Spinal cord (tissue), 10 donors: Measurements from ENCODE around the gene TMEM69. TPM values are rescaled to one million over a fixed set of nuclear protein-coding genes. Genes with fewer than 3 reads are reported as not detected.

Experiments used
- DNase-seq, 6 donors: peaks; one replicate each; pipeline versions ENCODE4 v3.0.0 to v3.0.0-alpha.2; 2013 to 2015; ENCODE audit warnings: low spot score in 6 of 6, low read depth in 4 of 6
- H3K27ac ChIP-seq: one replicate; pipeline ENCODE4 v1.5.1; 2013; ENCODE audit warnings: low read depth, low read length, control low read depth
- H3K27me3 ChIP-seq: one replicate; pipeline ENCODE4 v1.6.1; 2013; ENCODE audit warnings: low read length; ENCODE audit not compliant: control insufficient read depth, insufficient read depth
- H3K36me3 ChIP-seq: one replicate; pipeline ENCODE4 v1.6.1; 2013; ENCODE audit warnings: low read length; ENCODE audit not compliant: control insufficient read depth, insufficient read depth
- H3K4me1 ChIP-seq: one replicate; pipeline ENCODE4 v1.6.1; 2013; ENCODE audit warnings: low read length; ENCODE audit not compliant: control insufficient read depth, insufficient read depth
- H3K4me3 ChIP-seq: one replicate; pipeline ENCODE4 v1.5.1; 2013; ENCODE audit warnings: low read depth, low read length, control low read depth
- H3K9me3 ChIP-seq: one replicate; pipeline ENCODE4 v1.6.1; 2013; ENCODE audit warnings: low read length; ENCODE audit not compliant: control insufficient read depth, insufficient read depth
- WGBS: methylation state at CpG from one replicate; pipeline ENCODE4 v1.1.5; 2013; ENCODE audit warnings: missing lambda C conversion rate; ENCODE audit not compliant: insufficient coverage; 5-methylcytosine and 5-hydroxymethylcytosine counted together
- polyA plus RNA-seq, 2 donors: library from polyadenylated mRNA; unstranded; fragments of 120-200 nt; gene quantifications; one replicate each; pipeline ENCODE4 v1.2.1, GENCODE V29; 2013; ENCODE audit not compliant: insufficient read length in 2 of 2
- total RNA-seq, 2 donors: library from RNA; depleted of rRNA in 1 of 2; stranded (reverse); fragments of 120-200 nt in 1 of 2; fragments of >200 nt in 1 of 2; gene quantifications; one replicate each; pipeline versions ENCODE4 v1.2.3 to v1.2.4, GENCODE V29; 2013 to 2014
- donor health status: healthy.

Gene TMEM69
- total and polyA plus RNA-seq, 4 donors, result 14.2 to 30.7 (median 26.1) TPM

- Histone ChIP-seq H3K36me3 (peaks cover 36% of the 10 kb centered on the region), H3K9me3 (no peaks in the 10 kb centered on the region), H3K27me3 (no peaks in the 10 kb centered on the region), H3K4me1 (no peaks in the 10 kb centered on the region), H3K4me3 (no peak overlapping the region), H3K27ac (no peak overlapping the region)
- no CpG with 5 or more reads among the region's 2 CpGs for WGBS
- DNase-seq, result no peak
Measured at GRCh38 chr1:45658171-45658570, 29.8 kb upstream of the TMEM69 start.

- no peaks in the 10 kb centered on the region for H3K4me1 ChIP-seq
- no peaks in the 10 kb centered on the region for H3K9me3 ChIP-seq
- no peak overlapping the region for H3K4me3 ChIP-seq
- no peaks in the 10 kb centered on the region for H3K27me3 ChIP-seq
- no CpG with 5 or more reads among the region's 2 CpGs for WGBS
- peaks cover 29% of the 10 kb centered on the region for H3K36me3 ChIP-seq
- no peak for DNase-seq
- H3K27ac ChIP-seq, result no peak overlapping the region
Measured at GRCh38 chr1:45659222-45659621, 28.8 kb upstream of the TMEM69 start.

GRCh38 chr1:45660336-45660735 lies 27.6 kb upstream of the TMEM69 start:
- WGBS, result no CpG with 5 or more reads among the region's 2 CpGs
- H3K36me3 ChIP-seq, result peaks cover 26% of the 10 kb centered on the region

GRCh38 chr1:45666836-45667235 lies 21.1 kb upstream of the TMEM69 start:
- no CpG with 5 or more reads among the region's 2 CpGs for WGBS
- H3K4me1 ChIP-seq, result no peaks in the 10 kb centered on the region

More at GRCh38 chr1:45660336-45660735, 27.6 kb upstream of the TMEM69 start:
- H3K27me3 ChIP-seq, result no peaks in the 10 kb centered on the region
- H3K27ac ChIP-seq, result no peak overlapping the region
- DNase-seq, result no peak
- no peaks in the 10 kb centered on the region for H3K4me1 ChIP-seq
- H3K9me3 ChIP-seq, result no peaks in the 10 kb centered on the region
- no peak overlapping the region for H3K4me3 ChIP-seq

GRCh38 chr1:45667321-45668111 lies 20.5 kb upstream of the TMEM69 start:
- 97% methylated on average over 5 of the region's 8 CpGs for WGBS
- no peaks in the 10 kb centered on the region for H3K27me3 ChIP-seq
- H3K9me3 ChIP-seq, result no peaks in the 10 kb centered on the region
- peaks cover 2% of the 10 kb centered on the region for H3K36me3 ChIP-seq
- DNase-seq, result no peak
- H3K4me3 ChIP-seq, result no peak overlapping the region
- H3K4me1 ChIP-seq, result no peaks in the 10 kb centered on the region
- no peak overlapping the region for H3K27ac ChIP-seq

More at GRCh38 chr1:45666836-45667235, 21.1 kb upstream of the TMEM69 start:
- H3K27me3 ChIP-seq, result no peaks in the 10 kb centered on the region
- H3K27ac ChIP-seq, result no peak overlapping the region
- H3K36me3 ChIP-seq, result peaks cover 2% of the 10 kb centered on the region
- no peak for DNase-seq
- H3K4me3 ChIP-seq, result no peak overlapping the region
- no peaks in the 10 kb centered on the region for H3K9me3 ChIP-seq

- Histone ChIP-seq H3K27ac (no peak overlapping the region), H3K36me3 (peaks cover 2% of the 10 kb centered on the region), H3K4me3 (no peak overlapping the region), H3K4me1 (no peaks in the 10 kb centered on the region), H3K9me3 (no peaks in the 10 kb centered on the region), H3K27me3 (no peaks in the 10 kb centered on the region)
- DNase-seq, result no peak
- WGBS, result 93% methylated on average over 2 of the region's 4 CpGs
Measured at GRCh38 chr1:45668526-45668925, 19.5 kb upstream of the TMEM69 start.

GRCh38 chr1:45669379-45669778 lies 18.6 kb upstream of the TMEM69 start:
- no peak overlapping the region for H3K27ac ChIP-seq
- no peaks in the 10 kb centered on the region for H3K27me3 ChIP-seq
- no peaks in the 10 kb centered on the region for H3K4me1 ChIP-seq
- H3K4me3 ChIP-seq, result no peak overlapping the region
- no CpG with 5 or more reads among the region's 1 CpG for WGBS
- DNase-seq, result no peak
- no peaks in the 10 kb centered on the region for H3K9me3 ChIP-seq
- peaks cover 2% of the 10 kb centered on the region for H3K36me3 ChIP-seq

GRCh38 chr1:45669859-45670655 lies 17.9 kb upstream of the TMEM69 start:
- H3K4me3 ChIP-seq, result no peak overlapping the region
- no CpG with 5 or more reads among the region's 6 CpGs for WGBS
- no peaks in the 10 kb centered on the region for H3K27me3 ChIP-seq
- no peak for DNase-seq
- no peak overlapping the region for H3K27ac ChIP-seq
- H3K4me1 ChIP-seq, result no peaks in the 10 kb centered on the region
- H3K36me3 ChIP-seq, result peaks cover 2% of the 10 kb centered on the region
- H3K9me3 ChIP-seq, result no peaks in the 10 kb centered on the region

- no peaks in the 10 kb centered on the region for H3K27me3 ChIP-seq
- H3K36me3 ChIP-seq, result no peaks in the 10 kb centered on the region
- H3K9me3 ChIP-seq, result no peaks in the 10 kb centered on the region
- no CpG with 5 or more reads among the region's 4 CpGs for WGBS
- no peak overlapping the region for H3K4me3 ChIP-seq
- no peak overlapping the region for H3K27ac ChIP-seq
- DNase-seq, result no peak
- H3K4me1 ChIP-seq, result no peaks in the 10 kb centered on the region
Measured at GRCh38 chr1:45673956-45674355, 14.0 kb upstream of the TMEM69 start.
